Stomach smooth muscle (tissue), 2 donors: ENCODE measurements around the gene PVRIG.
"Not testable (repeated sequence)": the region's sequence is repeated elsewhere in the genome, so short reads cannot be mapped to it uniquely, and the experiment has no call there.

Experiments
- H3K27ac ChIP-seq: one replicate; pipeline ENCODE4 v1.7.0; 2013; ENCODE audit warnings: mild to moderate bottlenecking, low read length, inconsistent platforms
- H3K27me3 ChIP-seq, 2 donors: one replicate each; pipeline ENCODE4 v1.7.0; 2013; ENCODE audit warnings: low read length in 2 of 2; ENCODE audit not compliant: insufficient read depth in 2 of 2, control insufficient read depth in 1 of 2
- H3K36me3 ChIP-seq, 2 donors: one replicate each; pipeline ENCODE4 v1.7.0; 2013; ENCODE audit warnings: low read length in 2 of 2; ENCODE audit not compliant: control insufficient read depth in 2 of 2, insufficient read depth in 2 of 2
- H3K4me1 ChIP-seq: one replicate; pipeline ENCODE4 v1.7.0; 2013; ENCODE audit warnings: low read length; ENCODE audit not compliant: control insufficient read depth, insufficient read depth
- H3K4me3 ChIP-seq, 2 donors: one replicate each; pipeline ENCODE4 v1.7.0; 2013; ENCODE audit warnings: low read length in 2 of 2
- H3K9ac ChIP-seq, 2 donors: one replicate each; pipeline ENCODE4 v1.7.0; 2013; ENCODE audit warnings: low read length in 2 of 2, mild to moderate bottlenecking in 1 of 2
- H3K9me3 ChIP-seq, 2 donors: one replicate each; pipeline ENCODE4 v1.7.0; 2013; ENCODE audit warnings: low read length in 2 of 2; ENCODE audit not compliant: control insufficient read depth in 2 of 2
- donor health status: healthy.
- donor health status: Pancreatic carcinoma.

The PVRIG gene

DNA sequence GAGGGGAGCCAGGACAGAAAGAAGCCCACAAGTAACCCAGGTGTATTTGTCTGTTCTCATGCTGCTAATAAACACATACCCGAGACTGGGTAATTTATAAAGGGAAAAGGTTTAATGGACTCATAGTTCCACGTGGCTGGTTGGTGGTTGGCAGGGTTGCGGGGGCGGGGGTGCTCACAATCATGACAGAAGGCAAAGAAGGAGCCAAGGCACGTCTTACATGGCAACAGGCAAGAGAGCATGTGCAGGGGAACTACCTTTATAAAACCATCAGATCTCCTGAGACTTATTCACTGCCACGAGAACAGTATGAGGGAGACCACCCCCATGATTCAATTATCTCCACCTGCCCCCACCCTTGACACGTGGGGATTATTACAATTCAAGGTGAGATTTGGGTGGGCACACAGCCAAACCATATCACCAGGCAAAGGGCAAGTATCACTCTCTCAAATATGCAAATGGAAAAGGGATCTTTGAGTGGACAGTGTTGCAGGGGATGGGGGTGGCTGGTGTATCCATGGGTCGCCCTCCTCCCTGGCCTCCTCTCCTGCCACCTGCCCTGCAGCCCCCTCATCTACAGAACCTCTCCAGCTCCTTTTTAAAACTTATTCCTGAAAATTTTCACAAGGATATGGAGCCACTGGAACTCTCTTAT is 15.0 kb downstream of the PVRIG start:
- H3K4me3 ChIP-seq, H3K36me3 ChIP-seq, H3K27me3 ChIP-seq, H3K9me3 ChIP-seq, H3K27ac ChIP-seq, H3K4me1 ChIP-seq, H3K9ac ChIP-seq: not testable (repeated sequence)

DNA sequence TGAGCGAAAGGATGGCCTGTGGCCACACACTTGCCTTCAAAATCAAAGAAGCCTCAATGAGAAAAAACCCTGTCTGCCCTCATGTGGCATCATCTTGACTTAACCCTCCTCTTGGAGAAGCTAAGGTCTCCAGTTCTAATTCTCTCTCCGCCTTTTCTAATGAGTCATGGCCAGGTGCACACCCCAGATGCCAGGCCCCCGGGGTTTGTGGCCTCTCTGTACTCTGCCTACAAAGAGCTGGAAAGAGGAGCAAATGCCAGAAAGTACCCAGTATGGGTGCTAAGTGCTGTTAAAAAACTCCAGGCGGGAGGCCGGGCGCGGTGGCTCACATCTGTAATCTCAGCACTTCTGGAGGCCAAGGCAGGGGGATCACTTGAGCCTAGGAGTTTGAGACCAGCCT is 20.2 kb downstream of the PVRIG start:
- H3K4me1 ChIP-seq, H3K4me3 ChIP-seq, H3K27me3 ChIP-seq, H3K9me3 ChIP-seq, H3K27ac ChIP-seq, H3K36me3 ChIP-seq, H3K9ac ChIP-seq: not testable (repeated sequence)

DNA sequence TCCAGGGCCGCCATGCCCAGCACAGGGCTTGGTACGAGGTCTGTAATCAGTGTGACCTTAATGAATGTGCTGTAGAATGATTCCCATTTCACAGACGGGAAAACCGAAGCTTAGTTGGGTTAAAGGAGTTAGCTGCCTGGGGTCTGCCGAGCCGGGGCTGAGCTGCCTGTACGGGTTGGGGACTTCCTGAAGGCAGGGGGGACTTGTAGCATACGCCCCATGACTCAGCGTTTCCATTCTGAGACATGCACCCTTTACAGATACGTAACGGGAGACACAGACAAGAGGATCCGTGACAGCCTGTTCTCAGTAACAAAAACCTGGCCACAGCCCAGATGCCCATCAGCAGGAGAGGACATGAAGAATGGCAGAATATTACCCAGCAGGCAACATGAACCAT is 23.6 kb downstream of the PVRIG start:
- not testable (repeated sequence) for H3K4me1 ChIP-seq, H3K27me3 ChIP-seq

DNA sequence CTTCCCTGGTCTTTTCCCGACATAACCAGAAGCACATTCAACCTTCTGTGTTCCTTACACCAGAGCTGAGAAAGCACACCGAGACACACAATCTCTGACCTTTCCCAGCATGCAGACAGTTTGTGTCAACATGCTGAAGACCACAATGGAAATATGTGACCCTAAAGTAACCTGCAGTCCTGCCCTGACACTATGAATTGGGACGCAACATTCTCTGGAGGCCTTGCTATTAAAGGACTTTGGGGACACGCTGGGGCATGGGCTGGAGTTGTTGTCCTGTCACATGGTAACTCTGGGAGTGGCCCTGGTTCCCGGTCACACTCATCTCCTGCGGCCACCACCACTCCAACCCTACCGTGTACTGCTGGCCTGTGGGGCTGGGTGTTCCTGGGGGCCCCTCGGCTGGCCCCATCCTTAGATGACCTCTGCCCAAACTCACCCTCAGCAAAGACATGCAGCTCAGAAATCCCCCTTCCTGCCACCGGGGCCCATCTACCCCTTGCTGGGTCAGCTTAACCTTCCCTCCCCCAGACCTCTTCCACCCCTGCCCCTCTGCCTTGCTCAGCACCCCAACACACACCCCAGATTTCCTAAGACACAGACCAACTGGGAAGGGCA is 25.3 kb downstream of the PVRIG start:
- not testable (repeated sequence) for H3K27me3 ChIP-seq, H3K4me3 ChIP-seq, H3K36me3 ChIP-seq, H3K27ac ChIP-seq, H3K9me3 ChIP-seq, H3K4me1 ChIP-seq, H3K9ac ChIP-seq

More for the DNA sequence above, 23.6 kb downstream of the PVRIG start:
- not testable (repeated sequence) for H3K36me3 ChIP-seq, H3K27ac ChIP-seq, H3K4me3 ChIP-seq, H3K9ac ChIP-seq, H3K9me3 ChIP-seq

DNA sequence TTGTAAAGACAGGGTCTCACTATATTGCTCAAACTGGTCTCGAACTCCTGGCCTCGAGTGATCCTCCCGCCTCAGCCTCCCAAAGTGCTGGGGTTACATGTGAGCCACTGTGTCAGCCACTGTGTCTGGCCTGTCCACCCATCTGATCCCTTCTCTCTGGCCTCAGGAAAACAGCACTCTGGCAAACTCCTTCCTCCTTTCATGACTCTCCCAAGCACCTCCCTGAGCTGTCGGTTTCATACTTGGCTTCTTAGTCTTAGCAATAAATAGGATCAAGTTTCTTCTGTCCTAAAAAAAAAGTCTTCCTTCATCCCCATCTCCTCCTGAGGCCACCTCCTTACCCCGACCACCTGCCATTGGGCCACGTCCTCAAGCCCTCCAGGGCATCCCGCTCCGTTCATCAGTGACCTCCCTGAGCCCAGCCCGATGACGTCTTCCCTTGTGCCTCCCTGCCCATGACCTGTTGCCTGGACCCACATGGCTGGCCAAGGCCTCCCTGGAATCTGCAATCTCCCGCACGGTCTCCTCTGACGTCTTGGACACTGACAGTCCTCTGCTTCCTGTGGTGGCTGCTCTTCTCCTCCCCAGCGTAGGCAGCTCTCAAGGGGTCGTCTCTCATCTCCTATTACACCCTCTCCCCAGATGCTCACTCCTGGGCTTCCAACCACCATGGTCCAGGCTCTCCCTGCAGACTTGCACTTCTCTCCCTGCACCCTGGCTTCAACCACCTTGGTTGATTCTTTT is 26.5 kb downstream of the PVRIG start:
- not testable (repeated sequence) for H3K4me1 ChIP-seq, H3K27ac ChIP-seq, H3K4me3 ChIP-seq, H3K9me3 ChIP-seq, H3K36me3 ChIP-seq, H3K9ac ChIP-seq, H3K27me3 ChIP-seq

DNA sequence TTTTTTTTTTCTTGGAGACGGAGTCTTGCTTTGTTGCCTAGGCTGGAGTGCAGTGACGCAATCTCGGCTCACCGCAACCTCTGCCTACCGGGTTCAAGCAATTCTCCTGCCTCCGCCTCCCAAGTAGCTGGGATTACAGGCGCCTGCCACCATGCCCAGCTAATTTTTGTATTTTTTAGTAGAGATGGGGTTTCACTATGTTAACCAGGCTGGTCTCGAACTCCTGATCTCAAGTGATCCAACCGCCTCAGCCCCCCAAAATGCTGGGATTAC is 27.1 kb downstream of the PVRIG start:
- H3K27me3 ChIP-seq, H3K4me1 ChIP-seq, H3K9me3 ChIP-seq, H3K9ac ChIP-seq, H3K4me3 ChIP-seq, H3K36me3 ChIP-seq, H3K27ac ChIP-seq: not testable (repeated sequence)

DNA sequence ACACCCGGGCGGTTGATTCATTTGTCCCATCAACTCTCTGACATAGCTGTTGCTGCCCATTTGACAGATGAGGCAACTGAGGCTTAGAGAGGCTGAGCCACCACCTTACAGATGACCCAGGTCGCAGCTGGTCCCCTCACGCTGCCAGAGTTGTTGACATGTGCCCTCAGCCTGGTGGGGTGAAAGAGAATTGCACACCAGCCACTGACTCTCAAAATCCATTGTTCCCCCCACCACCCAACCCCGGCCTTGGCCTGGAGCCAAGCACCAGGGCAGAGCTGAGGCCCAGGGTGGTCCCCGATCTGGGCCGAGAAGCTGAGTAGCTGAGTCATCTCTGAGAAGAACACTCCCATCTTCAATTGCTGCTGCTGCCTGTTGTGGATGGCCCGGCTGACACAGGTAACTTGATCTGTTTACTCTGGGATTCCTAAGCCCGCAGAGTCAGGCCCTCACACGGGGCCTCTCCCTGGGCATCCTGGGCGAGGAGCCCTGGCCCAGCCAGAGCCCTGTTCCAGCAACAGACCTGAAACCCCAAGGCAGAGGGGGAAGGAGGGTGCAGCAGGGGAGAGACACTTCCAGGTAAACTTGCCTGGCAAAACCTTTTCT is 27.5 kb downstream of the PVRIG start:
- Histone ChIP-seq H3K9ac (no peak overlapping the region), H3K4me1 (no peaks in the 10 kb centered on the region), H3K27ac (no peak overlapping the region), H3K4me3 (no peak overlapping the region), H3K9me3 (no peaks in the 10 kb centered on the region), H3K27me3 (no peaks in the 10 kb centered on the region), H3K36me3 (no peaks in the 10 kb centered on the region)

DNA sequence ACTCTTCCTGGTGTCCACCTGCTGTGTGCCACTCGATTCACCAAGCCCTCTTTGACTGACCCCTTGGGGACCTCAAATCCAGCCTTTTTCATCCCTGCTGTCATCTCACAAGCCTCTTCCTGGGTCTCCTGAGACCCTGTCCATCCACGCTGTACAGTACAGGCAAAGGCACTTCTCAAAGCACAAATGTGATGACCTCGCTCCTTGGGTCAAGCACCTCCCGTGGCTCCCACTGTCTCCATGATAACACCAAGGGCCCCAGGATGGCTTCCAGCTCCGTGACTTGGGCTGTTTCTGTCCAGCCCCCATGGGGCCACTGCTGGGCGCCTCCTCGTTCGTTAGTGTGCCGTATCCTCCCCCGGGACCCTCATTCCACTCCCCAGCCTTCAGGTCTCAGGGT is 28.7 kb downstream of the PVRIG start:
- no peak overlapping the region for H3K27ac ChIP-seq

DNA sequence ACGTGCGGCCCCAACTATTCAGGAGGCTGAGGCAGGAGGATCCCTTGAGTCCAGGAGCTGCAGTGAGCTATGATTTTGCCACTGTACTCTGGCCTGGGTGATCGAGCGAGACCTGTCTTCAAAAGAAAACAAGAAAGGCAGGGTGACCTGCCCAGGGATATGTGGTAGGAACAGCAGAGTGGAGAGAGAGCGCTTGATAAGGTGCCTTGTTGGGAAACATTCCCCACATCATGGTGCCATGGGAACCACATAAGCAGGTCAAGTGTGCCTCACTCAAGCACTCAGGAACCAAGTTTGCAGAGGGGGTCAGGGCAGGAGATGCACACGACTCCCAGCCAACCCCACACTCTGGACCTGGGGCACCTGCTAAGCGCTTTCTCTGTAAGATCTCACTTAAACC is 37.3 kb downstream of the PVRIG start:
- no peaks in the 10 kb centered on the region for H3K36me3 ChIP-seq
- no peaks in the 10 kb centered on the region for H3K4me1 ChIP-seq
- no peak overlapping the region for H3K27ac ChIP-seq
- H3K9me3 ChIP-seq, result no peaks in the 10 kb centered on the region
- no peaks in the 10 kb centered on the region for H3K27me3 ChIP-seq
- H3K4me3 ChIP-seq, result no peak overlapping the region
- H3K9ac ChIP-seq, result no peak overlapping the region

More for the DNA sequence above, 28.7 kb downstream of the PVRIG start:
- no peaks in the 10 kb centered on the region for H3K9me3 ChIP-seq
- no peaks in the 10 kb centered on the region for H3K27me3 ChIP-seq
- no peak overlapping the region for H3K4me3 ChIP-seq
- no peak overlapping the region for H3K9ac ChIP-seq
- H3K36me3 ChIP-seq, result no peaks in the 10 kb centered on the region
- H3K4me1 ChIP-seq, result no peaks in the 10 kb centered on the region

DNA sequence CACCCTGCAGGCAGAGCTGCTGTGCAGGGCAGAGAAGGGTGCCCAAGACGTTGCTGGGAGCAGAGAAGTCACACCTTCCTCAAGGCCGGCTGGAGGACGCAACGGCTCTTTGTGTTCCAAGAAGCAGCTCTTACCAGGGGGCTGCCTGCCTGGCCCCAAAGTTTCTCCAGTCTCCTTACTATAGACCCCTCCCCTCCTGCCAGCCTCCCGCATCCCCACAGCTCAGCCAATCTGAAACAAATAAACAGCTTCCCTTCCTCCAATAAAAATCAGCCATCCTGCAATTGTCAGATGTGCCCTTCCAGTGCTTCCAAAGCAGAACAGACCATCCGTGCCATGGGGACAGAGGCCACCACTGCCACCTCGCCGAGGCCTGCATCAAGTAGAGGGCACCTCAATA is 40.2 kb downstream of the PVRIG start:
- not testable (repeated sequence) for H3K4me1 ChIP-seq, H3K9ac ChIP-seq, H3K27ac ChIP-seq, H3K27me3 ChIP-seq, H3K9me3 ChIP-seq, H3K36me3 ChIP-seq, H3K4me3 ChIP-seq

DNA sequence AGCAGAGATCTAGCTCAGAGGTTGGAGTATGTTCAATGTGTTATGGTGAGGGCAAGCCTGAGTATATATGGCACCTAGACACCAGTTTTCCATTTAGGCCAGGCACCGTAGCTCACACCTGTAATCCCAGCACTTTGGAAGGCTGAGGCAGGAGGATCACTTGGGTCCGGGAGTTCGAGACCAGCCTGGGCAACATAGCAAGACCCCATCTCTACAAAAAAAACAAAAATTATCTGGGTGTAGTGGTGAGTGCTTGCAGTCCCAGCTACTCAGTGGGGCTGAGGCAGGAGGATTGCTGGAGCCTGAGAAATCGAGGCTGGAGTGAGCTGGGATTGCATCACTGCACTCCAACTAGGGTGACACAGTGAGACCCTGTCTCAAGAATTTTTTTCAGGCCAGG is 43.1 kb downstream of the PVRIG start:
- not testable (repeated sequence) for H3K9me3 ChIP-seq, H3K9ac ChIP-seq, H3K27ac ChIP-seq, H3K36me3 ChIP-seq, H3K27me3 ChIP-seq, H3K4me1 ChIP-seq, H3K4me3 ChIP-seq
